Thoracic aorta (tissue), 2 donors: Measurements from ENCODE around the gene KIF13A. TPM values are rescaled to one million over a fixed set of nuclear protein-coding genes. Genes with fewer than 3 reads are reported as not detected.
"Not testable (repeated sequence)": the region's sequence is repeated elsewhere in the genome, so short reads cannot be mapped to it uniquely, and the experiment has no call there.

Experiments used
- ATAC-seq: fragments of 150-250 bp; one replicate; pipeline ENCODE4 v1.8.0; 2017; ENCODE audit warnings: low read depth; ENCODE audit not compliant: insufficient number of reproducible peaks, low FRiP score
- DNase-seq: peaks from one replicate; pipeline ENCODE4 v3.0.0-alpha.2; 2020; ENCODE audit warnings: low spot score
- H3K27ac ChIP-seq, 2 donors: fragments of 200-600 bp; sonication (generic); 1 replicate in 1 of 2; 2 replicates in 1 of 2; pipeline ENCODE4 v1.5.1; 2016; ENCODE audit warnings: mild to moderate bottlenecking in 2 of 2, moderate library complexity in 2 of 2
- H3K27me3 ChIP-seq: fragments of 200-600 bp; sonication (generic); replicated peaks from 2 replicates; pipeline ENCODE4 v1.6.0; 2016; ENCODE audit warnings: mild to moderate bottlenecking; ENCODE audit not compliant: insufficient read depth
- H3K36me3 ChIP-seq: fragments of 200-600 bp; sonication (generic); one replicate; pipeline ENCODE4 v1.5.1; 2016
- H3K4me1 ChIP-seq, 2 donors: fragments of 200-600 bp; sonication (generic); 1 replicate in 1 of 2; 2 replicates in 1 of 2; pipeline versions ENCODE4 v1.5.1 to v1.6.0; 2016; ENCODE audit warnings: low read depth in 2 of 2, mild to moderate bottlenecking in 1 of 2; ENCODE audit not compliant: control insufficient read depth in 1 of 2
- H3K4me3 ChIP-seq: fragments of 200-600 bp; sonication (generic); 2 replicates; pipeline ENCODE4 v1.5.1; 2016; ENCODE audit warnings: mild to moderate bottlenecking
- H3K9me3 ChIP-seq: fragments of 200-600 bp; sonication (generic); 2 replicates; pipeline ENCODE4 v1.5.1; 2016
- total RNA-seq, 2 donors: library from RNA; depleted of rRNA; stranded (reverse); fragments of >200 nt; gene quantifications; one replicate each; pipeline versions ENCODE4 v1.1.0 to v1.2.3, GENCODE V29; 2016
- TF ChIP-seq, protein P1 (sequence below): fragments of 200-600 bp; sonication (generic); IDR thresholded peaks from one replicate; pipeline ENCODE4 v1.5.1; 2019; ENCODE audit warnings: antibody characterized with exemption

Gene KIF13A
- total RNA-seq, 2 donors from 2014 or later, result 79.3 to 98.0 TPM

DNA sequence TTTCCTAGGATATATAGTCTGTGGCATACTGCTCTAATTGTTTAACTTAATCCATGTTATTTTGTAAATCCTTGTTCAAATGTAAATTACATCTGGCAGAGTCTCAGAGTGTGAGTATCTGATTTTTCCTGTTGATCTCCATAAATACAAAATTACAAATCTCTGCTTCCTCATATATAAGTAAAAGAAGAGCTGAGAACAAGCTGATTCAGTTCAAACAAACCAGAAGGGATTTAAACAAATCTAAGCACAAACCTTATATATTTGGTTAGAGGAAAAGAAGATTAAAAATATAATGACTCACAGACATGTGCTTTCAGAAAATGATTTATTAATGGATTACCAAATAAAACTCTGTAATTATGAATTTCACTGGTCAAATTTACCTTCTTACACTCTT, 37.3 kb downstream of the KIF13A start:
- H3K9me3 ChIP-seq, result no peaks in the 10 kb centered on the region
- H3K27ac ChIP-seq, result no peak overlapping the region
- H3K4me1 ChIP-seq, result peaks cover 7 to 32% of the 10 kb centered on the region in 2 donors
- DNase-seq (no peak), ATAC-seq (no peak)
- TF ChIP-seq, protein P1, sequence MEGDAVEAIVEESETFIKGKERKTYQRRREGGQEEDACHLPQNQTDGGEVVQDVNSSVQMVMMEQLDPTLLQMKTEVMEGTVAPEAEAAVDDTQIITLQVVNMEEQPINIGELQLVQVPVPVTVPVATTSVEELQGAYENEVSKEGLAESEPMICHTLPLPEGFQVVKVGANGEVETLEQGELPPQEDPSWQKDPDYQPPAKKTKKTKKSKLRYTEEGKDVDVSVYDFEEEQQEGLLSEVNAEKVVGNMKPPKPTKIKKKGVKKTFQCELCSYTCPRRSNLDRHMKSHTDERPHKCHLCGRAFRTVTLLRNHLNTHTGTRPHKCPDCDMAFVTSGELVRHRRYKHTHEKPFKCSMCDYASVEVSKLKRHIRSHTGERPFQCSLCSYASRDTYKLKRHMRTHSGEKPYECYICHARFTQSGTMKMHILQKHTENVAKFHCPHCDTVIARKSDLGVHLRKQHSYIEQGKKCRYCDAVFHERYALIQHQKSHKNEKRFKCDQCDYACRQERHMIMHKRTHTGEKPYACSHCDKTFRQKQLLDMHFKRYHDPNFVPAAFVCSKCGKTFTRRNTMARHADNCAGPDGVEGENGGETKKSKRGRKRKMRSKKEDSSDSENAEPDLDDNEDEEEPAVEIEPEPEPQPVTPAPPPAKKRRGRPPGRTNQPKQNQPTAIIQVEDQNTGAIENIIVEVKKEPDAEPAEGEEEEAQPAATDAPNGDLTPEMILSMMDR, result no peak
- no peaks in the 10 kb centered on the region for H3K36me3 ChIP-seq
- no peak overlapping the region for H3K4me3 ChIP-seq
- no peaks in the 10 kb centered on the region for H3K27me3 ChIP-seq

DNA sequence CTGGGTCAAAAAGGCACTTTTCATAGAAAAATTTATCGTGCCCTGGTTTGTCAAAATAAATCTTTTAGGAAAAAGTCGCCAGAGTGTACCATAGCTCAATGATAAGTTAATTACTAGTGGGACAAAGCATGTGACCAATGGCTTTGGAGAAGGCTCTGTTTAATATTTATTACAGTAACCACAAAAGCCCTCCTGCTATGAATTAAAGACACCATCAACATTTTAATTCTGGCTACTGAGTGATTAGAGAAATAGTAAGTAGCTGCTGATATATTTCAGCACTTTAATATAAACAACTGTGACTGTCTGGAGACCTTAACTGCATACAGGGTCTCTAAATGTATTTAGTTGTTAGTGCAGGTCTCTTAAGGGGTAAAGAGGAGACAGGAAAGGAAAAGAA, 38.3 kb downstream of the KIF13A start:
- ATAC-seq (no peak), DNase-seq (no peak)
- TF ChIP-seq, protein P1, result no peak
- no peak overlapping the region for H3K4me3 ChIP-seq
- no peak overlapping the region for H3K27ac ChIP-seq
- no peaks in the 10 kb centered on the region for H3K9me3 ChIP-seq
- H3K27me3 ChIP-seq, result no peaks in the 10 kb centered on the region
- H3K36me3 ChIP-seq, result no peaks in the 10 kb centered on the region
- peaks cover 10 to 41% of the 10 kb centered on the region in 2 donors for H3K4me1 ChIP-seq

DNA sequence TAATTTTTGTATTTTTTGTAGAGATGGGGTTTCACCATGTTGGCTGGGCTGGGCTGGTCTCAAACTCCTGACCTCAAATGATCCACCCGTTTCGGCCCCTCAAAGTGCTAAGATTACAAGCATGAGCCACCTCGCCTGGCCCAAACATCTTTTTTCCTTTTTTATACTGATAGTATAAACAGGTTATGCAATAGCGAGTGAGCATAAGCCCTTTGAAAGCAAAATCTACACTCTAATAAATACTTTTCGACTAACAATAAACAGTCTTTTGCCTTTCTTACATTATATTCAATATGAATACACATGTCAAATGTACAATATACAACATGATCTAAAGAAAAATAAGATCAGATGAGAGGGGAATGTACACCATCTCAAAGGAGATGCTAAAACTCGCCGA, 38.7 kb downstream of the KIF13A start:
- no peaks in the 10 kb centered on the region for H3K9me3 ChIP-seq
- H3K36me3 ChIP-seq, result no peaks in the 10 kb centered on the region
- H3K4me3 ChIP-seq, result no peak overlapping the region
- H3K4me1 ChIP-seq, result peaks cover 13 to 45% of the 10 kb centered on the region in 2 donors
- TF ChIP-seq, protein P1, result no peak
- H3K27me3 ChIP-seq, result no peaks in the 10 kb centered on the region
- H3K27ac ChIP-seq, result no peak overlapping the region
- ATAC-seq (no peak), DNase-seq (no peak)

DNA sequence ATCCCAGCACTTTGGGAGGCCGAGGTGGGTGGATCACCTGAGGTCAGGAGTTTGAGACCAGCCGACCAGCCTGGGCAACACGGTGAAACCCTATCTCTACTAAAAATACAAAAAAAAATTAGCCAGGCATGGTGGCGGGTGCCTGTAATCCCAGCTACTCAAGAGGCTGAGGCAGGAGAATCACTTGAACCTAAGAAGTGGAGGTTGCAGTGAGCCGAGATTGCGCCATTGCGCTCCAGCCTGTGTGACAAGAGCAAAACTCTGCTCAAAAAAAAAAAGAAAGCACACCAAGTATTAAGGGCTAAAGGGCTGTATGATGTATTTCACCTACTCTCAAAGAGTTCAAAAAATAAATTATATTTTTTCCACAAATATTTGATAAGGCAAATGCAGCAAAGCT, 39.9 kb downstream of the KIF13A start:
- H3K27ac ChIP-seq, H3K36me3 ChIP-seq, ATAC-seq, H3K4me3 ChIP-seq, H3K27me3 ChIP-seq, DNase-seq, H3K9me3 ChIP-seq: not testable (repeated sequence)
- H3K4me1 ChIP-seq, result peaks cover 15 to 57% of the 10 kb centered on the region in 2 donors

DNA sequence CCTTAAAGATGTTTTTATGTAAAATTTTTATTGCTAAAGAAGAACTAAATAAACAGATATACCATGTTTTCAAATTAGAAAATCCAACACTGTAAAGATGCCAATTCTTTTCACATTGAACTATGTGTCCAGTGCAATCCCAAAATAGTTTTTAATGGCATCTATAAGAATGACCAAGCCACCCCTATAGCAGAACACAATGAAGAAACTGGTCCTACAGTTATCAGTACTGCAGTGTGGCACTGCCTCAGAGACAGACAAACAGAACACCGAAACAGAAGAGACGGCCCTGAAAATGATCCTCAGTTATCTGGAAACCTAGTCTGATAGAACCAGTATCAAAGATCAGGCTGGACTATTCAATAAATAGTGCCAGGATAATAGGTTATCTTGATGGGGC, 41.9 kb downstream of the KIF13A start:
- ATAC-seq (no peak), DNase-seq (no peak)
- Histone ChIP-seq H3K36me3 (no peaks in the 10 kb centered on the region), H3K4me3 (no peak overlapping the region), H3K4me1 (peaks cover 15 to 59% of the 10 kb centered on the region in 2 donors), H3K27me3 (no peaks in the 10 kb centered on the region), H3K9me3 (no peaks in the 10 kb centered on the region), H3K27ac (peak overlapping the region in 1 of 2 donors; percentile 8)
- TF ChIP-seq, protein P1, result no peak

DNA sequence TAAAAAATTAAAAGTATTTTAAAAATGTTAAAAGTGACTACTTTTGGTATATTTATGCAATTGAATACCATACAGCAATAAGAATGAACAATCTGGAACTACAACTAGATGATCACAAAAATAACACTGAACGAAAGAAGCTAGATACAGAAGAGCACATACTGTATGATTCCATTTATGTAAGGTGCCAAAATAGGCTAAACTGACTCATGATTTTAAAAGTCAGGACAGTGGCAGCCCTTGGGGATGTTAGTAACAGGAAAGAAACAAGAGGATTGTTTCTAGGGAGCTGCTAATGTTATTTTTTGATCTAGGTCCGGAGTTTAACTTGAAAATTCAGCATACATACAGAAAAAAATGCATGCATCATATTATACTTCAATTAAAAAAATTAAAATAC, 42.3 kb downstream of the KIF13A start:
- peaks cover 12 to 63% of the 10 kb centered on the region in 2 donors for H3K4me1 ChIP-seq
- H3K36me3 ChIP-seq, result no peaks in the 10 kb centered on the region
- H3K9me3 ChIP-seq, result no peaks in the 10 kb centered on the region
- H3K27me3 ChIP-seq, result no peaks in the 10 kb centered on the region
- TF ChIP-seq, protein P1, result no peak
- DNase-seq, result no peak
- peak overlapping the region; percentile 22 for H3K4me3 ChIP-seq
- peak overlapping the region in 1 of 2 donors; percentile 8 for H3K27ac ChIP-seq
- peak; percentile 66 for ATAC-seq
